Measurements from ENCODE around the gene VWA5B2. TPM values are rescaled to one million over a fixed set of nuclear protein-coding genes. Genes with fewer than 3 reads are reported as not detected.

VWA5B2 gene
- polyA plus RNA-seq, 1 donor from 2014 or later = 0.33 TPM

GRCh38 chr3:184223946-184224345, 5.4 kb upstream of the VWA5B2 start:
- H2AFZ ChIP-seq (ENCODE audit: low read depth, low read length) = no peak overlapping the region
- no peaks in the 10 kb centered on the region for H3F3A ChIP-seq (ENCODE audit: insufficient read depth, low read length, poor library complexity, severe bottlenecking)
- H3K27me3 ChIP-seq (ENCODE audit: insufficient read depth, low read depth, low read length) = peaks cover 22% of the 10 kb centered on the region
- no peak overlapping the region for H3K4me3 ChIP-seq (ENCODE audit: low read length)
- H3K9ac ChIP-seq (ENCODE audit: low read length) = no peak overlapping the region
- H3K36me3 ChIP-seq (ENCODE audit: insufficient read depth, low read length) = no peaks in the 10 kb centered on the region
- no peaks in the 10 kb centered on the region for H3K79me2 ChIP-seq (replicated peaks; ENCODE audit: insufficient read depth, low read length)
- H3K9me3 ChIP-seq (ENCODE audit: low read length) = no peaks in the 10 kb centered on the region
- H3K9me2 ChIP-seq (ENCODE audit: insufficient read depth, low read length) = no peaks in the 10 kb centered on the region
- TF ChIP-seq TAF1 (IDR thresholded peaks at IDR 0.05; ENCODE audit: low read depth) (no peak), EP300 (conservative IDR thresholded peaks at IDR 0.05; ENCODE audit: poor library complexity, severe bottlenecking) (no peak), MXI1 (conservative IDR thresholded peaks at IDR 0.05; ENCODE audit: poor library complexity, severe bottlenecking) (no peak), CTCF (IDR thresholded peaks at IDR 0.05; ENCODE audit: poor library complexity, severe bottlenecking) (no peak), RAD21 (conservative IDR thresholded peaks at IDR 0.05) (no peak), POLR2AphosphoS5 (IDR thresholded peaks at IDR 0.05) (no peak), REST (IDR thresholded peaks at IDR 0.05; ENCODE audit: borderline replicate concordance) (no peak), SMC3 (conservative IDR thresholded peaks at IDR 0.05; ENCODE audit: poor library complexity) (no peak), EZH2 (IDR thresholded peaks at IDR 0.05; ENCODE audit: borderline replicate concordance, insufficient read depth, low read length, poor library complexity, severe bottlenecking) (no peak)
- no peaks in the 10 kb centered on the region for H4K20me1 ChIP-seq (ENCODE audit: insufficient read depth)
- no peak overlapping the region for H3K27ac ChIP-seq (ENCODE audit: low read length)
- H3K4me2 ChIP-seq (ENCODE audit: low read length) = no peak overlapping the region

- Histone ChIP-seq H3K36me3 (ENCODE audit: insufficient read depth, low read length) (no peaks in the 10 kb centered on the region), H3F3A (ENCODE audit: insufficient read depth, low read length, poor library complexity, severe bottlenecking) (no peaks in the 10 kb centered on the region), H2AFZ (ENCODE audit: low read depth, low read length) (no peak overlapping the region), H4K20me1 (ENCODE audit: insufficient read depth) (no peaks in the 10 kb centered on the region), H3K4me3 (ENCODE audit: low read length) (no peak overlapping the region), H3K9me2 (ENCODE audit: insufficient read depth, low read length) (no peaks in the 10 kb centered on the region), H3K79me2 (replicated peaks; ENCODE audit: insufficient read depth, low read length) (no peaks in the 10 kb centered on the region), H3K27me3 (ENCODE audit: insufficient read depth, low read depth, low read length) (peaks cover 58% of the 10 kb centered on the region), H3K4me2 (ENCODE audit: low read length) (no peak overlapping the region), H3K9ac (ENCODE audit: low read length) (no peak overlapping the region), H3K27ac (ENCODE audit: low read length) (no peak overlapping the region), H3K9me3 (ENCODE audit: low read length) (no peaks in the 10 kb centered on the region)
- no peak for TF ChIP-seq CTCF (IDR thresholded peaks at IDR 0.05; ENCODE audit: poor library complexity, severe bottlenecking)
- TF ChIP-seq REST (IDR thresholded peaks at IDR 0.05; ENCODE audit: borderline replicate concordance) = no peak
- TF ChIP-seq EZH2 (IDR thresholded peaks at IDR 0.05; ENCODE audit: borderline replicate concordance, insufficient read depth, low read length, poor library complexity, severe bottlenecking) = no peak
- no peak for TF ChIP-seq EP300 (conservative IDR thresholded peaks at IDR 0.05; ENCODE audit: poor library complexity, severe bottlenecking)
- no peak for TF ChIP-seq TAF1 (IDR thresholded peaks at IDR 0.05; ENCODE audit: low read depth)
- no peak for TF ChIP-seq SMC3 (conservative IDR thresholded peaks at IDR 0.05; ENCODE audit: poor library complexity)
- TF ChIP-seq MXI1 (conservative IDR thresholded peaks at IDR 0.05; ENCODE audit: poor library complexity, severe bottlenecking) = no peak
- TF ChIP-seq RAD21 (conservative IDR thresholded peaks at IDR 0.05) = no peak
Observed at GRCh38 chr3:184227481-184227935, 1.9 kb upstream of the VWA5B2 start.

All from neural cell (in vitro differentiated cells).